Measurements from ENCODE around the gene PRDX2.

DNA sequence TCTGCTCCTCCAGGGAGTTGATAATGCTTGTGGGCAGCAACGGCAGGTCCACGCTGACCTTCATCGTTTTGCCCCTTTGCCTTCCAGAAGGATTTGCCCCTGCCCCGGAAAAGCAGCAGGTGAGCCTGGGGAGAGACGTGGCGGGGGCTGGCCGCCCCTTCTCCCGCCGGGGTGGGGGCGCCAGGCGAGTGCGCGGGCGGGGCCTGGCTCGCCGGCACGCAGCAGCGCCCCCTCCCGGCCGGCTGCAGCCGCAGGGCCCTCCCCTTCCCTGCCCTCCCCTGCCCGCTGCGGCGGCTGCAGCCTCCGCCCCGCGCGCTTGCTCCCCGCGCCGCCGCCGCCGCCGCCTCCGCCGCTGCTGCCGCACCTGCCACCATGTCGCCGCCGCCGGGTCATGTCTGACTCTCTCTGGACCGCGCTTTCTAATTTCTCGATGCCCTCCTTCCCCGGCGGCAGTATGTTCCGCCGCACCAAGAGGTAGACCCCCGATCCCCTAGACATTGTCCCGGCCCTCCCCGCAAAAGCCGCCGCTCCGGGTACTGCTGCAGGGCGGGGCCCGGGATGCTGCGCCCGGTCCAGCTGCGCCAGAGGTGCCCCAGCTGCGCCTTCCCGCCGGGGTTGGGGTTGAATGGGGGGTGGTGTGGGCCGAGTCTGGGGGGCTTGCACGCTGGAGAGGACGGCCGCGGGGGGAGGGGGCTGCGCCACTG, 36.7 kb upstream of the PRDX2 start, which contains the start of gene MAST1:
- TF ChIP-seq, protein P1, sequence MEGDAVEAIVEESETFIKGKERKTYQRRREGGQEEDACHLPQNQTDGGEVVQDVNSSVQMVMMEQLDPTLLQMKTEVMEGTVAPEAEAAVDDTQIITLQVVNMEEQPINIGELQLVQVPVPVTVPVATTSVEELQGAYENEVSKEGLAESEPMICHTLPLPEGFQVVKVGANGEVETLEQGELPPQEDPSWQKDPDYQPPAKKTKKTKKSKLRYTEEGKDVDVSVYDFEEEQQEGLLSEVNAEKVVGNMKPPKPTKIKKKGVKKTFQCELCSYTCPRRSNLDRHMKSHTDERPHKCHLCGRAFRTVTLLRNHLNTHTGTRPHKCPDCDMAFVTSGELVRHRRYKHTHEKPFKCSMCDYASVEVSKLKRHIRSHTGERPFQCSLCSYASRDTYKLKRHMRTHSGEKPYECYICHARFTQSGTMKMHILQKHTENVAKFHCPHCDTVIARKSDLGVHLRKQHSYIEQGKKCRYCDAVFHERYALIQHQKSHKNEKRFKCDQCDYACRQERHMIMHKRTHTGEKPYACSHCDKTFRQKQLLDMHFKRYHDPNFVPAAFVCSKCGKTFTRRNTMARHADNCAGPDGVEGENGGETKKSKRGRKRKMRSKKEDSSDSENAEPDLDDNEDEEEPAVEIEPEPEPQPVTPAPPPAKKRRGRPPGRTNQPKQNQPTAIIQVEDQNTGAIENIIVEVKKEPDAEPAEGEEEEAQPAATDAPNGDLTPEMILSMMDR (IDR thresholded peaks at IDR 0.05) = peak; percentile 32 to 60 (median 36)
- TF ChIP-seq POLR2A (IDR thresholded peaks at IDR 0.05) = no peak
